HG03196 (cell line): ENCODE data around the gene PLTP.
A peak's percentile ranks its signal among the peaks of the same experiment; 100 is the strongest.
"Not testable (repeated sequence)": the region's sequence is repeated elsewhere in the genome, so short reads cannot be mapped to it uniquely, and the experiment has no call there.

Experiments
- ATAC-seq: cut with Tn5 transposase; IDR thresholded peaks from one replicate; pipeline ENCODE4 v1.9.1; 2021; ENCODE audit not compliant: unreplicated experiment

The PLTP gene

GRCh38 chr20:45880988-45881788, 30.8 kb downstream of the PLTP start, which contains the start of gene ZSWIM1:
ZSWIM1 (plus strand) TSS chr20:45881227; CDS start chr20:45882593, 1,366 bp downstream.
- ATAC-seq, result peak; percentile 91

GRCh38 chr20:45878076-45878761, 33.7 kb downstream of the PLTP start:
- no peak for ATAC-seq

GRCh38 chr20:45874576-45874975, 37.4 kb downstream of the PLTP start:
- no peak for ATAC-seq

GRCh38 chr20:45874104-45874481, 37.9 kb downstream of the PLTP start:
- ATAC-seq, result not testable (repeated sequence)

GRCh38 chr20:45873409-45874103, 38.4 kb downstream of the PLTP start:
- no peak for ATAC-seq

- ATAC-seq, result no peak
These were observed 39.3 kb downstream of the PLTP start for GRCh38 chr20:45872626-45873025.

- no peak for ATAC-seq
These were observed 44.2 kb downstream of the PLTP start for GRCh38 chr20:45867819-45868176.

- ATAC-seq, result no peak
These were observed 44.7 kb downstream of the PLTP start for GRCh38 chr20:45867136-45867818.

- ATAC-seq, result no peak
These were observed 45.5 kb downstream of the PLTP start for GRCh38 chr20:45866454-45866853.

- ATAC-seq, result no peak
These were observed 48.1 kb downstream of the PLTP start for GRCh38 chr20:45863543-45864470.

- no peak for ATAC-seq
These were observed 50.5 kb downstream of the PLTP start for GRCh38 chr20:45861221-45862075.

GRCh38 chr20:45860560-45861220, 51.3 kb downstream of the PLTP start:
- ATAC-seq, result no peak

- no peak for ATAC-seq
These were observed 52.0 kb downstream of the PLTP start for GRCh38 chr20:45859916-45860315.

- peak; percentile 8 for ATAC-seq
These were observed 54.1 kb downstream of the PLTP start for GRCh38 chr20:45857882-45858216.

GRCh38 chr20:45857114-45857881, 54.7 kb downstream of the PLTP start, which contains the start of the genes ACOT8 and ZSWIM3:
ACOT8 (minus strand) TSS chr20:45857392; CDS start chr20:45857315, 77 bp downstream.
ZSWIM3 (plus strand) TSS chr20:45857614; CDS start chr20:45857826, 212 bp downstream.
- peak; percentile 91 for ATAC-seq

- no peak for ATAC-seq
These were observed 58.5 kb downstream of the PLTP start for GRCh38 chr20:45853484-45853883.

GRCh38 chr20:45852326-45852725, 59.6 kb downstream of the PLTP start:
- no peak for ATAC-seq

GRCh38 chr20:45851501-45851900, 60.5 kb downstream of the PLTP start:
- no peak for ATAC-seq
